ENCODE data around the gene BPIFA3. TPM values are rescaled to one million over a fixed set of nuclear protein-coding genes. Genes with fewer than 3 reads are reported as not detected.

BPIFA3 gene
- total and polyA plus RNA-seq, 2 donors (not counting 1 experiment from before 2014, with no cell fraction given): not detected

- Histone ChIP-seq H3K4me3 (replicated peaks in 1 of 4; ENCODE audit: control extremely low read depth in 1 of 4, insufficient read depth in 1 of 4, low read depth in 3 of 4, low read length in 4 of 4) (no peak overlapping the region), H3K36me3 (ENCODE audit: control insufficient read depth, insufficient read depth, low read length) (no peaks in the 10 kb centered on the region), H3K9me3 (ENCODE audit: control insufficient read depth, insufficient read depth, low read depth, low read length) (no peaks in the 10 kb centered on the region), H3K4me2 (ENCODE audit: extremely low read depth, insufficient read depth, low read length) (no peak overlapping the region), H4K20me1 (ENCODE audit: control insufficient read depth, extremely low read depth, insufficient read depth, low read length) (no peaks in the 10 kb centered on the region), H3K27ac (ENCODE audit: insufficient read depth, low read length) (no peak overlapping the region), H3K4me1 (ENCODE audit: control insufficient read depth, extremely low read depth, insufficient read depth, low read length) (no peaks in the 10 kb centered on the region), H3K79me2 (ENCODE audit: control insufficient read depth, insufficient read depth, low read length) (no peaks in the 10 kb centered on the region), H3K9ac (ENCODE audit: insufficient read depth, low read length) (no peak overlapping the region), H2AFZ (ENCODE audit: low read length) (no peak overlapping the region), H3K27me3 (ENCODE audit: control insufficient read depth, insufficient read depth, low read length) (no peaks in the 10 kb centered on the region)
- TF ChIP-seq CTCF (conservative IDR thresholded peaks at IDR 0.05 in 1 of 2, IDR thresholded peaks at IDR 0.05 in 1 of 2; ENCODE audit: low read depth in 1 of 2, low read length in 2 of 2) (no peak), EZH2 (IDR thresholded peaks at IDR 0.05; ENCODE audit: low read length, missing control alignments) (no peak)
- DNase-seq (ENCODE audit: low read depth in 2 of 2): no peak
Measured at GRCh38 chr20:33246077-33246476, 28.9 kb downstream of the BPIFA3 start.

- H3K79me2 ChIP-seq (ENCODE audit: control insufficient read depth, insufficient read depth, low read length): no peaks in the 10 kb centered on the region
- no peak overlapping the region for H3K4me3 ChIP-seq (replicated peaks in 1 of 4; ENCODE audit: control extremely low read depth in 1 of 4, insufficient read depth in 1 of 4, low read depth in 3 of 4, low read length in 4 of 4)
- H3K27ac ChIP-seq (ENCODE audit: insufficient read depth, low read length): no peak overlapping the region
Measured at GRCh38 chr20:33249456-33249855, 32.3 kb downstream of the BPIFA3 start.

GRCh38 chr20:33250666-33251065, 33.5 kb downstream of the BPIFA3 start:
- Histone ChIP-seq H3K27ac (ENCODE audit: insufficient read depth, low read length) (no peak overlapping the region), H2AFZ (ENCODE audit: low read length) (no peak overlapping the region), H3K9me3 (ENCODE audit: control insufficient read depth, insufficient read depth, low read depth, low read length) (no peaks in the 10 kb centered on the region), H3K4me1 (ENCODE audit: control insufficient read depth, extremely low read depth, insufficient read depth, low read length) (no peaks in the 10 kb centered on the region), H3K9ac (ENCODE audit: insufficient read depth, low read length) (no peak overlapping the region), H3K4me3 (replicated peaks in 1 of 4; ENCODE audit: control extremely low read depth in 1 of 4, insufficient read depth in 1 of 4, low read depth in 3 of 4, low read length in 4 of 4) (no peak overlapping the region), H3K79me2 (ENCODE audit: control insufficient read depth, insufficient read depth, low read length) (no peaks in the 10 kb centered on the region), H3K36me3 (ENCODE audit: control insufficient read depth, insufficient read depth, low read length) (no peaks in the 10 kb centered on the region), H4K20me1 (ENCODE audit: control insufficient read depth, extremely low read depth, insufficient read depth, low read length) (no peaks in the 10 kb centered on the region), H3K27me3 (ENCODE audit: control insufficient read depth, insufficient read depth, low read length) (no peaks in the 10 kb centered on the region), H3K4me2 (ENCODE audit: extremely low read depth, insufficient read depth, low read length) (no peak overlapping the region)
- DNase-seq (ENCODE audit: low read depth in 2 of 2): no peak
- TF ChIP-seq CTCF (conservative IDR thresholded peaks at IDR 0.05 in 1 of 2, IDR thresholded peaks at IDR 0.05 in 1 of 2; ENCODE audit: low read depth in 1 of 2, low read length in 2 of 2): no peak
- no peak for TF ChIP-seq EZH2 (IDR thresholded peaks at IDR 0.05; ENCODE audit: low read length, missing control alignments)

More at GRCh38 chr20:33249456-33249855, 32.3 kb downstream of the BPIFA3 start:
- TF ChIP-seq CTCF (conservative IDR thresholded peaks at IDR 0.05 in 1 of 2, IDR thresholded peaks at IDR 0.05 in 1 of 2; ENCODE audit: low read depth in 1 of 2, low read length in 2 of 2) (no peak), EZH2 (IDR thresholded peaks at IDR 0.05; ENCODE audit: low read length, missing control alignments) (no peak)
- H3K4me2 ChIP-seq (ENCODE audit: extremely low read depth, insufficient read depth, low read length): no peak overlapping the region
- no peaks in the 10 kb centered on the region for H3K4me1 ChIP-seq (ENCODE audit: control insufficient read depth, extremely low read depth, insufficient read depth, low read length)
- H3K27me3 ChIP-seq (ENCODE audit: control insufficient read depth, insufficient read depth, low read length): no peaks in the 10 kb centered on the region
- DNase-seq (ENCODE audit: low read depth in 2 of 2): no peak
- no peak overlapping the region for H3K9ac ChIP-seq (ENCODE audit: insufficient read depth, low read length)
- H2AFZ ChIP-seq (ENCODE audit: low read length): no peak overlapping the region
- H4K20me1 ChIP-seq (ENCODE audit: control insufficient read depth, extremely low read depth, insufficient read depth, low read length): no peaks in the 10 kb centered on the region
- H3K36me3 ChIP-seq (ENCODE audit: control insufficient read depth, insufficient read depth, low read length): no peaks in the 10 kb centered on the region
- no peaks in the 10 kb centered on the region for H3K9me3 ChIP-seq (ENCODE audit: control insufficient read depth, insufficient read depth, low read depth, low read length)
